Body of pancreas (tissue), 4 donors: ENCODE results near the gene PTPRN2. TPM values are rescaled to one million over a fixed set of nuclear protein-coding genes. Genes with fewer than 3 reads are reported as not detected.

Experiments
- ATAC-seq: fragments of 150-250 bp; one replicate; pipeline ENCODE4 v1.9.1; 2016
- DNase-seq, 4 donors: peaks; one replicate each; pipeline ENCODE4 v3.0.0-alpha.2; 2019
- H3K27ac ChIP-seq, 4 donors: fragments of 200-600 bp; sonication (generic); 1 replicate in 3 of 4; 2 replicates in 1 of 4; pipeline versions ENCODE4 v1.5.1 to v1.6.1; 2016 to 2019; ENCODE audit warnings: mild to moderate bottlenecking in 1 of 4, mixed read lengths in 1 of 4, moderate library complexity in 1 of 4
- H3K27me3 ChIP-seq, 2 donors: fragments of 200-600 bp; sonication (generic); one replicate each; pipeline ENCODE4 v1.6.0; 2016; ENCODE audit warnings: mild to moderate bottlenecking in 1 of 2
- H3K36me3 ChIP-seq, 2 donors: fragments of 200-600 bp; sonication (generic); replicated peaks in 1 of 2; 2 replicates each; pipeline ENCODE4 v1.5.1; 2016; ENCODE audit warnings: low read depth in 2 of 2; ENCODE audit not compliant: insufficient read depth in 1 of 2
- H3K4me1 ChIP-seq: fragments of 200-600 bp; sonication (generic); one replicate; pipeline ENCODE4 v1.6.0; 2016
- H3K4me3 ChIP-seq, 2 donors: fragments of 200-600 bp; sonication (generic); 1 replicate in 1 of 2; 2 replicates in 1 of 2; pipeline ENCODE4 v1.5.1; 2016 to 2019
- H3K9me3 ChIP-seq, 3 donors: fragments of 200-600 bp; sonication (generic); 1 replicate in 2 of 3; 2 replicates in 1 of 3; pipeline ENCODE4 v1.5.1; 2016
- CTCF ChIP-seq, 7 experiments: fragments of 450-650 bp in 4 of 7; fragments of 200-600 bp in 3 of 7; sonication (generic) in 3 of 7; IDR thresholded peaks; one replicate each; pipeline ENCODE4 v1.5.1; 2016 to 2019; ENCODE audit warnings: antibody characterized with exemption in 7 of 7
- POLR2A ChIP-seq, 3 donors: fragments of 450-650 bp; IDR thresholded peaks; one replicate each; pipeline ENCODE4 v1.6.1; 2016; ENCODE audit warnings: antibody characterized with exemption in 3 of 3, mild to moderate bottlenecking in 2 of 3
- WGBS, 2 donors: methylation state at CpG; one replicate each; pipeline ENCODE4 v1.1.5; 2017; 5-methylcytosine and 5-hydroxymethylcytosine counted together
- intact Hi-C: fragments of 100-400 bp; cut with DNase I; formaldehyde crosslinking; loops from one replicate; pipeline ENCODE4 v1.15.1; 2023
- total RNA-seq, 2 donors: library from RNA; depleted of rRNA; stranded (reverse); fragments of >200 nt; gene quantifications; one replicate each; pipeline ENCODE4 v1.1.0, GENCODE V29; 2016

Gene PTPRN2
- total RNA-seq, 2 donors from 2014 or later: 31.6 to 76.1 TPM

- Histone ChIP-seq H3K27ac (no peak overlapping the region), H3K4me3 (no peak overlapping the region), H3K27me3 (no peaks in the 10 kb centered on the region), H3K36me3 (no peaks in the 10 kb centered on the region), H3K9me3 (no peaks in the 10 kb centered on the region), H3K4me1 (no peaks in the 10 kb centered on the region)
- WGBS, 2 donors: 91% methylated on average over 32 of the region's 32 CpGs
- DNase-seq: no peak
- TF ChIP-seq CTCF (IDR thresholded peaks at IDR 0.05) (no peak), POLR2A (IDR thresholded peaks at IDR 0.05) (no peak)
- intact Hi-C loops: no loop called here
- ATAC-seq: no peak
Observed at GRCh38 chr7:157540606-157541294, 1046.9 kb downstream of the PTPRN2 start.

- Histone ChIP-seq H3K4me3 (no peak overlapping the region), H3K4me1 (no peaks in the 10 kb centered on the region), H3K27ac (no peak overlapping the region), H3K36me3 (no peaks in the 10 kb centered on the region), H3K27me3 (no peaks in the 10 kb centered on the region), H3K9me3 (no peaks in the 10 kb centered on the region)
- TF ChIP-seq CTCF (IDR thresholded peaks at IDR 0.05) (no peak), POLR2A (IDR thresholded peaks at IDR 0.05) (no peak)
- DNase-seq (no peak), ATAC-seq (no peak)
- intact Hi-C loops: no loop called here
- 92 to 93% methylated on average over 18 of the region's 18 CpGs for WGBS, 2 donors
Observed at GRCh38 chr7:157540020-157540419, 1047.6 kb downstream of the PTPRN2 start.

GRCh38 chr7:157539521-157539920 is 1048.1 kb downstream of the PTPRN2 start:
- H3K36me3 ChIP-seq: no peaks in the 10 kb centered on the region
- DNase-seq (no peak), ATAC-seq (no peak)
- H3K4me3 ChIP-seq: no peak overlapping the region
- WGBS, 2 donors: 95 to 96% methylated on average over 19 of the region's 19 CpGs
- no peaks in the 10 kb centered on the region for H3K4me1 ChIP-seq
- intact Hi-C loops: no loop called here
- no peaks in the 10 kb centered on the region for H3K9me3 ChIP-seq
- H3K27me3 ChIP-seq: no peaks in the 10 kb centered on the region
- TF ChIP-seq POLR2A (IDR thresholded peaks at IDR 0.05): no peak
- TF ChIP-seq CTCF (IDR thresholded peaks at IDR 0.05): no peak
- H3K27ac ChIP-seq: no peak overlapping the region

- DNase-seq: no peak
- Histone ChIP-seq H3K4me1 (no peaks in the 10 kb centered on the region), H3K27me3 (no peaks in the 10 kb centered on the region), H3K27ac (no peak overlapping the region), H3K4me3 (no peak overlapping the region), H3K9me3 (no peaks in the 10 kb centered on the region), H3K36me3 (no peaks in the 10 kb centered on the region)
- 97% methylated on average over 10 of the region's 10 CpGs for WGBS, 2 donors
- no peak for ATAC-seq
- TF ChIP-seq CTCF (IDR thresholded peaks at IDR 0.05) (no peak), POLR2A (IDR thresholded peaks at IDR 0.05) (no peak)
- intact Hi-C loops: no loop called here
Observed at GRCh38 chr7:157538735-157539134, 1048.9 kb downstream of the PTPRN2 start.

GRCh38 chr7:157538321-157538720 is 1049.3 kb downstream of the PTPRN2 start:
- no peak for ATAC-seq
- H3K36me3 ChIP-seq: no peaks in the 10 kb centered on the region
- 94 to 95% methylated on average over 11 of the region's 11 CpGs for WGBS, 2 donors
- intact Hi-C loops: no loop called here
- DNase-seq: no peak
- no peaks in the 10 kb centered on the region for H3K27me3 ChIP-seq
- no peak overlapping the region for H3K4me3 ChIP-seq
- H3K27ac ChIP-seq: no peak overlapping the region
- no peaks in the 10 kb centered on the region for H3K4me1 ChIP-seq
- H3K9me3 ChIP-seq: no peaks in the 10 kb centered on the region
- TF ChIP-seq CTCF (IDR thresholded peaks at IDR 0.05) (no peak), POLR2A (IDR thresholded peaks at IDR 0.05) (no peak)
